Bronchial epithelial cell (primary cell): ENCODE results near the gene NFRKB. TPM values are rescaled to one million over a fixed set of nuclear protein-coding genes. Genes with fewer than 3 reads are reported as not detected.
"Not testable (repeated sequence)": the region's sequence is repeated elsewhere in the genome, so short reads cannot be mapped to it uniquely, and the experiment has no call there.

ENCODE experiments used
- DNase-seq: peaks from one replicate; pipeline ENCODE4 v3.0.0-alpha.2; 2010; ENCODE audit warnings: low read depth
- FAIRE-seq: peaks from 2 replicates; lab custom pipeline; 2011; peaks lifted over from hg19 to GRCh38; lab: Jason Lieb, UNC
- H3K27me3 ChIP-seq: 2 replicates; pipeline ENCODE4 v1.5.1; 2011; ENCODE audit warnings: low read length; ENCODE audit not compliant: control insufficient read depth, insufficient read depth
- H3K36me3 ChIP-seq: 2 replicates; pipeline ENCODE4 v1.5.1; 2011; ENCODE audit warnings: low read length; ENCODE audit not compliant: control insufficient read depth, insufficient read depth
- H3K4me3 ChIP-seq: 2 replicates; pipeline ENCODE4 v1.5.1; 2011; ENCODE audit warnings: mild to moderate bottlenecking, low read depth, low read length, control low read depth
- CTCF ChIP-seq: IDR thresholded peaks from 2 replicates; pipeline ENCODE4 v1.5.1; 2011; ENCODE audit warnings: mild to moderate bottlenecking, moderate library complexity, low read length, control low read depth, inconsistent platforms; ENCODE audit not compliant: insufficient read depth, severe bottlenecking
- total RNA-seq: library from RNA; depleted of rRNA; stranded (reverse); fragments of >200 nt; gene quantifications from 2 replicates; pipeline ENCODE4 v1.2.1, GENCODE V29; 2014

The NFRKB gene
- total RNA-seq, 1 donor from 2014 or later = 26.3 TPM

GRCh38 chr11:129880311-129880710 lies 15.1 kb downstream of the NFRKB start:
- Histone ChIP-seq H3K36me3 (peaks cover 48% of the 10 kb centered on the region), H3K4me3 (no peak overlapping the region), H3K27me3 (no peaks in the 10 kb centered on the region)
- no peak for TF ChIP-seq CTCF
- no peak for DNase-seq
- FAIRE-seq = no peak

GRCh38 chr11:129871914-129872313 lies 23.5 kb downstream of the NFRKB start:
- TF ChIP-seq CTCF = no peak
- DNase-seq (no peak), FAIRE-seq (no peak)
- no peak overlapping the region for H3K4me3 ChIP-seq
- H3K27me3 ChIP-seq = no peaks in the 10 kb centered on the region
- H3K36me3 ChIP-seq = peaks cover 47% of the 10 kb centered on the region

- not testable (repeated sequence) for DNase-seq, FAIRE-seq, H3K4me3 ChIP-seq, H3K27me3 ChIP-seq
- peaks cover 34% of the 10 kb centered on the region for H3K36me3 ChIP-seq
Measured at GRCh38 chr11:129868626-129869025, 26.8 kb downstream of the NFRKB start.

- Histone ChIP-seq H3K27me3 (no peaks in the 10 kb centered on the region), H3K4me3 (no peak overlapping the region), H3K36me3 (peaks cover 22% of the 10 kb centered on the region)
- no peak for FAIRE-seq
- no peak for TF ChIP-seq CTCF
- no peak for DNase-seq
Measured at GRCh38 chr11:129866311-129866710, 29.1 kb downstream of the NFRKB start.

GRCh38 chr11:129865701-129866100 lies 29.7 kb downstream of the NFRKB start:
- Histone ChIP-seq H3K27me3 (no peaks in the 10 kb centered on the region), H3K4me3 (no peak overlapping the region), H3K36me3 (peaks cover 20% of the 10 kb centered on the region)
- DNase-seq (no peak), FAIRE-seq (no peak)
- TF ChIP-seq CTCF = no peak

- no peak for FAIRE-seq
- peaks cover 17% of the 10 kb centered on the region for H3K36me3 ChIP-seq
- no peak for TF ChIP-seq CTCF
Measured at GRCh38 chr11:129864811-129865210, 30.6 kb downstream of the NFRKB start.

More at GRCh38 chr11:129864811-129865210, 30.6 kb downstream of the NFRKB start:
- DNase-seq = no peak
- H3K4me3 ChIP-seq = no peak overlapping the region
- H3K27me3 ChIP-seq = no peaks in the 10 kb centered on the region
